K562 (cell line): ENCODE measurements around the gene BTN3A1. TPM values are rescaled to one million over a fixed set of nuclear protein-coding genes. Genes with fewer than 3 reads are reported as not detected.

Experiments
- ASH1L ChIP-seq: fragments of 450-650 bp; IDR thresholded peaks from 2 replicates; pipeline ENCODE4 v1.6.1; 2018; ENCODE audit warnings: borderline replicate concordance, mild to moderate bottlenecking, low read depth; ENCODE audit not compliant: partially characterized antibody
- EP300 ChIP-seq: IDR thresholded peaks from 2 replicates; pipeline ENCODE4 v1.6.1; 2012; ENCODE audit warnings: low read length, improper control_type of control experiment
- FOXP1 ChIP-seq: sonication (generic); formaldehyde crosslinking; IDR thresholded peaks from 2 replicates; pipeline ENCODE4 v1.8.0; 2022; ENCODE audit warnings: mild to moderate bottlenecking, missing genetic modification reagents
- HDGF ChIP-seq: fragments of 450-650 bp; IDR thresholded peaks from 2 replicates; pipeline ENCODE4 v1.6.1; 2016
- MEF2A ChIP-seq: IDR thresholded peaks from 2 replicates; pipeline ENCODE4 v1.6.1; 2011; ENCODE audit warnings: low read depth, mild to moderate bottlenecking, low read length, moderate library complexity; ENCODE audit not compliant: control insufficient read depth
- MNT ChIP-seq, 2 experiments: fragments of 450-650 bp; conservative IDR thresholded peaks; 2 replicates each; pipeline ENCODE4 v1.6.1; 2017; ENCODE audit warnings: mild to moderate bottlenecking in 2 of 2, moderate library complexity in 2 of 2
- NEUROD1 ChIP-seq: fragments of 150-350 bp; IDR thresholded peaks from 2 replicates; pipeline ENCODE4 v1.6.1; 2014; ENCODE audit warnings: borderline replicate concordance, low read length, low read depth; ENCODE audit not compliant: partially characterized antibody
- RBFOX2 ChIP-seq: fragments of 200-400 bp; formaldehyde crosslinking; IDR thresholded peaks from 2 replicates; pipeline ENCODE4 v1.6.1; 2017; ENCODE audit warnings: low read depth, mild to moderate bottlenecking, low read length, moderate library complexity
- RFX1 ChIP-seq: fragments of 450-650 bp; IDR thresholded peaks from 2 replicates; pipeline ENCODE4 v1.6.1; 2016; ENCODE audit warnings: mild to moderate bottlenecking, moderate library complexity
- ZFPM2 ChIP-seq: fragments of 250-450 bp; sonication (Bioruptor Pico); IDR thresholded peaks from 2 replicates; pipeline ENCODE4 v1.5.1; 2022; ENCODE audit warnings: mild to moderate bottlenecking
- ZNF174 ChIP-seq: fragments of 250-450 bp; sonication (Bioruptor Pico); IDR thresholded peaks from 2 replicates; pipeline ENCODE4 v1.4.0; 2020; ENCODE audit warnings: mild to moderate bottlenecking
- ZNF57 ChIP-seq: fragments of 450-650 bp; formaldehyde crosslinking; IDR thresholded peaks from 2 replicates; pipeline ENCODE4 v1.4.0; 2020; ENCODE audit warnings: mild to moderate bottlenecking, moderate library complexity
- ZSCAN29 ChIP-seq: fragments of 450-650 bp; IDR thresholded peaks from 2 replicates; pipeline ENCODE4 v1.6.1; 2017
- polyA plus RNA-seq, 8 experiments: library from polyadenylated mRNA; depleted of rRNA in 4 of 8; stranded (reverse) in 5 of 8; unstranded in 3 of 8; fragments of >200 nt; fragmentation: Nextera tagmentation in 2 of 8; fragmentation: Illumina TruSeq in 1 of 8; extraction: Ambion mirVana in 2 of 8; extraction: Trizol in 1 of 8; gene quantifications; 2 replicates each; pipeline versions ENCODE4 v1.2.1 to v1.2.3, GENCODE V29; 2011 to 2014; ENCODE audit warnings: inconsistent platforms in 1 of 8, missing spikeins in 1 of 8
- total RNA-seq, 7 experiments: library from RNA; depleted of rRNA in 6 of 7; stranded (reverse); fragments of >200 nt in 6 of 7; fragmentation: Illumina TruSeq in 2 of 7; extraction: Trizol in 2 of 7; gene quantifications; 2 replicates each; pipeline versions ENCODE4 v1.2.1 to v1.2.3, GENCODE V29; 2011 to 2021; ENCODE audit warnings: low replicate concordance in 1 of 7
- TF ChIP-seq, protein P1 (sequence below): fragments of 450-650 bp; conservative IDR thresholded peaks from 2 replicates; pipeline ENCODE4 v1.6.1; 2016; ENCODE audit warnings: missing genetic modification characterization, low read depth, mild to moderate bottlenecking, missing compliant biosample characterization, moderate library complexity
- TF ChIP-seq, protein P2 (sequence below): sonication (generic); formaldehyde crosslinking; IDR thresholded peaks from 2 replicates; pipeline ENCODE4 v1.8.0; 2022; ENCODE audit warnings: mild to moderate bottlenecking, missing genetic modification reagents
- TF ChIP-seq, protein P3 (sequence below): fragments of 450-650 bp; IDR thresholded peaks from 2 replicates; pipeline ENCODE4 v1.6.1; 2018; ENCODE audit not compliant: partially characterized antibody
- TF ChIP-seq, protein P4 (sequence below): IDR thresholded peaks from 2 replicates; pipeline ENCODE4 v1.6.1; 2012; ENCODE audit warnings: low read depth, low read length, improper control_type of control experiment, borderline replicate concordance
- TF ChIP-seq, protein P5 (sequence below): fragments of 450-650 bp; formaldehyde crosslinking; IDR thresholded peaks from 2 replicates; pipeline ENCODE4 v1.4.0; 2022; ENCODE audit warnings: mild to moderate bottlenecking, moderate library complexity

Gene BTN3A1
- total and polyA plus RNA-seq, 9 of the 15 experiments (the other 6 are each of a cell fraction or from before 2014, with no cell fraction given), result 0.84 to 8.5 (median 3.9) TPM

GRCh38 chr6:26400626-26401025 lies 1.4 kb upstream of the BTN3A1 start (continued):
- no peak for TF ChIP-seq RBFOX2
- TF ChIP-seq, protein P1, sequence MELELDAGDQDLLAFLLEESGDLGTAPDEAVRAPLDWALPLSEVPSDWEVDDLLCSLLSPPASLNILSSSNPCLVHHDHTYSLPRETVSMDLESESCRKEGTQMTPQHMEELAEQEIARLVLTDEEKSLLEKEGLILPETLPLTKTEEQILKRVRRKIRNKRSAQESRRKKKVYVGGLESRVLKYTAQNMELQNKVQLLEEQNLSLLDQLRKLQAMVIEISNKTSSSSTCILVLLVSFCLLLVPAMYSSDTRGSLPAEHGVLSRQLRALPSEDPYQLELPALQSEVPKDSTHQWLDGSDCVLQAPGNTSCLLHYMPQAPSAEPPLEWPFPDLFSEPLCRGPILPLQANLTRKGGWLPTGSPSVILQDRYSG (tag), result no peak
- TF ChIP-seq RFX1, result no peak
- TF ChIP-seq EP300, result peak; percentile 17; the same call in 1 of the 2 replicates
- no peak for TF ChIP-seq ZNF174 (CRISPR knock-in tag)
- no peak for TF ChIP-seq ZSCAN29
- TF ChIP-seq, protein P2, sequence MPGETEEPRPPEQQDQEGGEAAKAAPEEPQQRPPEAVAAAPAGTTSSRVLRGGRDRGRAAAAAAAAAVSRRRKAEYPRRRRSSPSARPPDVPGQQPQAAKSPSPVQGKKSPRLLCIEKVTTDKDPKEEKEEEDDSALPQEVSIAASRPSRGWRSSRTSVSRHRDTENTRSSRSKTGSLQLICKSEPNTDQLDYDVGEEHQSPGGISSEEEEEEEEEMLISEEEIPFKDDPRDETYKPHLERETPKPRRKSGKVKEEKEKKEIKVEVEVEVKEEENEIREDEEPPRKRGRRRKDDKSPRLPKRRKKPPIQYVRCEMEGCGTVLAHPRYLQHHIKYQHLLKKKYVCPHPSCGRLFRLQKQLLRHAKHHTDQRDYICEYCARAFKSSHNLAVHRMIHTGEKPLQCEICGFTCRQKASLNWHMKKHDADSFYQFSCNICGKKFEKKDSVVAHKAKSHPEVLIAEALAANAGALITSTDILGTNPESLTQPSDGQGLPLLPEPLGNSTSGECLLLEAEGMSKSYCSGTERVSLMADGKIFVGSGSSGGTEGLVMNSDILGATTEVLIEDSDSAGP (CRISPR knock-in tag), result no peak
- TF ChIP-seq MNT (conservative IDR thresholded peaks at IDR 0.05), result no peak
- no peak for TF ChIP-seq NEUROD1
- TF ChIP-seq ZNF57 (CRISPR knock-in tag), result no peak
- TF ChIP-seq, protein P3, sequence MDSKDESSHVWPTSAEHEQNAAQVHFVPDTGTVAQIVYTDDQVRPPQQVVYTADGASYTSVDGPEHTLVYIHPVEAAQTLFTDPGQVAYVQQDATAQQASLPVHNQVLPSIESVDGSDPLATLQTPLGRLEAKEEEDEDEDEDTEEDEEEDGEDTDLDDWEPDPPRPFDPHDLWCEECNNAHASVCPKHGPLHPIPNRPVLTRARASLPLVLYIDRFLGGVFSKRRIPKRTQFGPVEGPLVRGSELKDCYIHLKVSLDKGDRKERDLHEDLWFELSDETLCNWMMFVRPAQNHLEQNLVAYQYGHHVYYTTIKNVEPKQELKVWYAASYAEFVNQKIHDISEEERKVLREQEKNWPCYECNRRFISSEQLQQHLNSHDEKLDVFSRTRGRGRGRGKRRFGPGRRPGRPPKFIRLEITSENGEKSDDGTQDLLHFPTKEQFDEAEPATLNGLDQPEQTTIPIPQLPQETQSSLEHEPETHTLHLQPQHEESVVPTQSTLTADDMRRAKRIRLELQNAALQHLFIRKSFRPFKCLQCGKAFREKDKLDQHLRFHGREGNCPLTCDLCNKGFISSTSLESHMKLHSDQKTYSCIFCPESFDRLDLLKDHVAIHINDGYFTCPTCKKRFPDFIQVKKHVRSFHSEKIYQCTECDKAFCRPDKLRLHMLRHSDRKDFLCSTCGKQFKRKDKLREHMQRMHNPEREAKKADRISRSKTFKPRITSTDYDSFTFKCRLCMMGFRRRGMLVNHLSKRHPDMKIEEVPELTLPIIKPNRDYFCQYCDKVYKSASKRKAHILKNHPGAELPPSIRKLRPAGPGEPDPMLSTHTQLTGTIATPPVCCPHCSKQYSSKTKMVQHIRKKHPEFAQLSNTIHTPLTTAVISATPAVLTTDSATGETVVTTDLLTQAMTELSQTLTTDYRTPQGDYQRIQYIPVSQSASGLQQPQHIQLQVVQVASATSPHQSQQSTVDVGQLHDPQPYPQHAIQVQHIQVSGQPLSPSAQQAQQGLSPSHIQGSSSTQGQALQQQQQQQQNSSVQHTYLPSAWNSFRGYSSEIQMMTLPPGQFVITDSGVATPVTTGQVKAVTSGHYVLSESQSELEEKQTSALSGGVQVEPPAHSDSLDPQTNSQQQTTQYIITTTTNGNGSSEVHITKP, result no peak
- TF ChIP-seq, protein P4, sequence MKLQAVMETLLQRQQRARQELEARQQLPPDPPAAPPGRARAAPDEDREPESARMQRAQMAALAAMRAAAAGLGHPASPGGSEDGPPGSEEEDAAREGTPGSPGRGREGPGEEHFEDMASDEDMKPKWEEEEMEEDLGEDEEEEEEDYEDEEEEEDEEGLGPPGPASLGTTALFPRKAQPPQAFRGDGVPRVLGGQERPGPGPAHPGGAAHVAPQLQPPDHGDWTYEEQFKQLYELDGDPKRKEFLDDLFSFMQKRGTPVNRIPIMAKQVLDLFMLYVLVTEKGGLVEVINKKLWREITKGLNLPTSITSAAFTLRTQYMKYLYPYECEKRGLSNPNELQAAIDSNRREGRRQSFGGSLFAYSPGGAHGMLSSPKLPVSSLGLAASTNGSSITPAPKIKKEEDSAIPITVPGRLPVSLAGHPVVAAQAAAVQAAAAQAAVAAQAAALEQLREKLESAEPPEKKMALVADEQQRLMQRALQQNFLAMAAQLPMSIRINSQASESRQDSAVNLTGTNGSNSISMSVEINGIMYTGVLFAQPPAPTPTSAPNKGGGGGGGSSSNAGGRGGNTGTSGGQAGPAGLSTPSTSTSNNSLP, result no peak
- TF ChIP-seq, protein P5, sequence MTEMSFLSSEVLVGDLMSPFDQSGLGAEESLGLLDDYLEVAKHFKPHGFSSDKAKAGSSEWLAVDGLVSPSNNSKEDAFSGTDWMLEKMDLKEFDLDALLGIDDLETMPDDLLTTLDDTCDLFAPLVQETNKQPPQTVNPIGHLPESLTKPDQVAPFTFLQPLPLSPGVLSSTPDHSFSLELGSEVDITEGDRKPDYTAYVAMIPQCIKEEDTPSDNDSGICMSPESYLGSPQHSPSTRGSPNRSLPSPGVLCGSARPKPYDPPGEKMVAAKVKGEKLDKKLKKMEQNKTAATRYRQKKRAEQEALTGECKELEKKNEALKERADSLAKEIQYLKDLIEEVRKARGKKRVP (CRISPR knock-in tag), result no peak; the same call in 1 of the 2 replicates
- no peak for TF ChIP-seq HDGF
- TF ChIP-seq FOXP1 (CRISPR knock-in tag), result no peak
- 0 out of 2 replicates have a peak, but pooled peaks have one; percentile 62 for TF ChIP-seq ZFPM2 (CRISPR knock-in tag)
- no peak for TF ChIP-seq ASH1L
- TF ChIP-seq MEF2A, result no peak
